HepG2 (cell line): ENCODE measurements around the gene CENATAC. TPM values are rescaled to one million over a fixed set of nuclear protein-coding genes. Genes with fewer than 3 reads are reported as not detected.

Experiments
- ELF1 ChIP-seq: sonication (generic); formaldehyde crosslinking; IDR thresholded peaks from 2 replicates; pipeline ENCODE4 v1.4.0; 2020; ENCODE audit warnings: missing genetic modification reagents
- FOXC1 ChIP-seq: sonication (generic); formaldehyde crosslinking; IDR thresholded peaks from 2 replicates; pipeline ENCODE4 v1.8.0; 2022; ENCODE audit warnings: mild to moderate bottlenecking, missing genetic modification reagents, borderline replicate concordance
- JUNB ChIP-seq: sonication (generic); formaldehyde crosslinking; IDR thresholded peaks from 2 replicates; pipeline ENCODE4 v1.8.0; 2022; ENCODE audit warnings: missing genetic modification reagents, mild to moderate bottlenecking, borderline replicate concordance
- KMT2A ChIP-seq: sonication (generic); formaldehyde crosslinking; IDR thresholded peaks from 2 replicates; pipeline ENCODE4 v1.4.0; 2020; ENCODE audit warnings: missing genetic modification reagents
- MED1 ChIP-seq: sonication (generic); formaldehyde crosslinking; IDR thresholded peaks from 2 replicates; pipeline ENCODE4 v1.4.0; 2020; ENCODE audit warnings: missing genetic modification reagents
- MLLT10 ChIP-seq: sonication (generic); formaldehyde crosslinking; IDR thresholded peaks from 2 replicates; pipeline ENCODE4 v1.4.0; 2020; ENCODE audit warnings: missing genetic modification reagents
- NR1H2 ChIP-seq: sonication (generic); formaldehyde crosslinking; IDR thresholded peaks from 2 replicates; pipeline ENCODE4 v1.8.1; 2022; ENCODE audit warnings: low read depth, missing genetic modification reagents, borderline replicate concordance
- RBM22 ChIP-seq: fragments of 200-400 bp; formaldehyde crosslinking; optimal IDR thresholded peaks from 2 replicates; pipeline ENCODE3; 2017; ENCODE audit warnings: mild to moderate bottlenecking, low read length, moderate library complexity
- RXRA ChIP-seq: sonication (generic); formaldehyde crosslinking; IDR thresholded peaks from 2 replicates; pipeline ENCODE4 v1.5.1; 2020; ENCODE audit warnings: missing genetic modification reagents
- TCF7L2 ChIP-seq: IDR thresholded peaks from 2 replicates; pipeline ENCODE4 v1.6.1; 2011; ENCODE audit warnings: mild to moderate bottlenecking, low read depth, low read length, moderate library complexity
- XRCC5 ChIP-seq: fragments of 200-400 bp; formaldehyde crosslinking; optimal IDR thresholded peaks from 2 replicates; pipeline ENCODE3; 2017; ENCODE audit warnings: mild to moderate bottlenecking, low read length
- ZBTB8A ChIP-seq: sonication (generic); formaldehyde crosslinking; IDR thresholded peaks from 2 replicates; pipeline ENCODE4 v1.4.0; 2020; ENCODE audit warnings: mild to moderate bottlenecking, low read depth, missing genetic modification reagents, borderline replicate concordance
- ZNF317 ChIP-seq: sonication (generic); formaldehyde crosslinking; IDR thresholded peaks from 2 replicates; pipeline ENCODE4 v1.5.0; 2020; ENCODE audit warnings: mild to moderate bottlenecking, missing genetic modification reagents
- ZNF337 ChIP-seq: sonication (generic); formaldehyde crosslinking; IDR thresholded peaks from 2 replicates; pipeline ENCODE4 v1.5.1; 2020; ENCODE audit warnings: missing genetic modification reagents, low read depth, mild to moderate bottlenecking, borderline replicate concordance
- ZNF607 ChIP-seq: sonication (generic); formaldehyde crosslinking; IDR thresholded peaks from 2 replicates; pipeline ENCODE4 v1.5.1; 2020; ENCODE audit warnings: missing genetic modification reagents, mild to moderate bottlenecking, borderline replicate concordance
- ZNF75D ChIP-seq: sonication (generic); formaldehyde crosslinking; IDR thresholded peaks from 2 replicates; pipeline ENCODE4 v1.8.1; 2023; ENCODE audit warnings: missing genetic modification reagents, mild to moderate bottlenecking, borderline replicate concordance
- polyA plus RNA-seq, 8 experiments: library from polyadenylated mRNA; depleted of rRNA in 3 of 8; stranded (reverse) in 7 of 8; unstranded in 1 of 8; fragments of >200 nt; fragmentation: Illumina TruSeq in 4 of 8; extraction: Trizol in 4 of 8; gene quantifications; 2 replicates each; pipeline versions ENCODE4 v1.2.1 to v1.2.3, GENCODE V29; 2011 to 2016; ENCODE audit warnings: low read depth in 4 of 8, missing spikeins in 1 of 8, mixed read lengths in 1 of 8; ENCODE audit not compliant: insufficient read depth in 1 of 8
- total RNA-seq, 5 experiments: library from RNA; depleted of rRNA; stranded (reverse); fragments of >200 nt; fragmentation: Illumina TruSeq; extraction: Trizol; gene quantifications; 2 replicates each; pipeline ENCODE4 v1.2.3, GENCODE V29; 2016; ENCODE audit warnings: low read depth in 1 of 5
- TF ChIP-seq, protein P1 (sequence below): sonication (generic); formaldehyde crosslinking; IDR thresholded peaks from 2 replicates; pipeline ENCODE4 v1.4.0; 2020; ENCODE audit warnings: mild to moderate bottlenecking, missing genetic modification reagents
- TF ChIP-seq, protein P2 (sequence below): sonication (generic); IDR thresholded peaks from 2 replicates; pipeline ENCODE4 v1.6.1; 2016; ENCODE audit warnings: low read depth, borderline replicate concordance
- TF ChIP-seq, protein P3 (sequence below): sonication (generic); formaldehyde crosslinking; IDR thresholded peaks from 2 replicates; pipeline ENCODE4 v1.4.0; 2020; ENCODE audit warnings: missing genetic modification reagents, mild to moderate bottlenecking, borderline replicate concordance
- TF ChIP-seq, protein P4 (sequence below): sonication (generic); formaldehyde crosslinking; IDR thresholded peaks from 2 replicates; pipeline ENCODE4 v1.4.0; 2020; ENCODE audit warnings: missing genetic modification reagents
- TF ChIP-seq, protein P5 (sequence below): sonication (generic); formaldehyde crosslinking; IDR thresholded peaks from 2 replicates; pipeline ENCODE4 v1.4.0; 2020; ENCODE audit warnings: mild to moderate bottlenecking, missing genetic modification reagents

The CENATAC gene
- total and polyA plus RNA-seq, 2 of the 13 experiments (the other 11 are each of a cell fraction or from before 2014, with no cell fraction given) = 21.7 to 25.0 TPM

DNA sequence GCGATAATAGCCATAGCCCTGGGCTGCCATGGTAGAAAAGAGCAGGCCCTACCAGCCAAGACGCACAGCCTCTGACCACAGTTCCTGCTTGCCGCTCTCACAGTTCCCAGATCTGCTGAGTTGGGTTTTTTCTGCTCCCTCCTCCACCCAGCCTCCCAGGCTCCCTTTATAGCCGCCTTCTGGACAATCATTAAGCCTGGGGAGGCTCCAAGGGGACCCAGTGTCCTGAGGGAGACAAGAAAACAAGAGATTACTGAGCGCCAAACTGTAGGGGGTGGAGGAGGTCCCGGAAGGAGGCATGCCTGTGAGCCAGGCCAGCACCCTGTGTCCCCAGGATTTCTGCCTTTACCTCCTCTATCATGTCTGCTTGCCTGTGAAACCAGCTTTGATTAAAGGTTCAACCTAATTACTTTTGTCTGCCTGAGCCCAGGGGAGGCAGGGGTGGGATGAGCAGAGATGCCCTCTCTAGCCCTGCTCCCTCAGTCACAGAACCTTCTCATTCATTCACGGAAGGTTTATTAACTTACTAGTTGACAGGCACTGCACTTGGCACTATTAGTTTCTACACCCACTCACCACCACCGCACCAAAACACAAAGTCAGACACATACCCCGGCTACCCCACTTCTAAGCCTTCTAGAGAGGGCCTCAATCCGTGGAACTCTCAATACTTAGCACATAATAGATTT is 31.5 kb downstream of the CENATAC start (continued):
- TF ChIP-seq RXRA (CRISPR knock-in tag) = no peak
- TF ChIP-seq XRCC5 = no peak
- TF ChIP-seq MED1 (CRISPR knock-in tag) = peak; percentile 49; the same call in 1 of the 2 replicates
- 0 out of 2 replicates have a peak, but pooled peaks have one; percentile 47 for TF ChIP-seq ELF1 (CRISPR knock-in tag)
- TF ChIP-seq, protein P1, sequence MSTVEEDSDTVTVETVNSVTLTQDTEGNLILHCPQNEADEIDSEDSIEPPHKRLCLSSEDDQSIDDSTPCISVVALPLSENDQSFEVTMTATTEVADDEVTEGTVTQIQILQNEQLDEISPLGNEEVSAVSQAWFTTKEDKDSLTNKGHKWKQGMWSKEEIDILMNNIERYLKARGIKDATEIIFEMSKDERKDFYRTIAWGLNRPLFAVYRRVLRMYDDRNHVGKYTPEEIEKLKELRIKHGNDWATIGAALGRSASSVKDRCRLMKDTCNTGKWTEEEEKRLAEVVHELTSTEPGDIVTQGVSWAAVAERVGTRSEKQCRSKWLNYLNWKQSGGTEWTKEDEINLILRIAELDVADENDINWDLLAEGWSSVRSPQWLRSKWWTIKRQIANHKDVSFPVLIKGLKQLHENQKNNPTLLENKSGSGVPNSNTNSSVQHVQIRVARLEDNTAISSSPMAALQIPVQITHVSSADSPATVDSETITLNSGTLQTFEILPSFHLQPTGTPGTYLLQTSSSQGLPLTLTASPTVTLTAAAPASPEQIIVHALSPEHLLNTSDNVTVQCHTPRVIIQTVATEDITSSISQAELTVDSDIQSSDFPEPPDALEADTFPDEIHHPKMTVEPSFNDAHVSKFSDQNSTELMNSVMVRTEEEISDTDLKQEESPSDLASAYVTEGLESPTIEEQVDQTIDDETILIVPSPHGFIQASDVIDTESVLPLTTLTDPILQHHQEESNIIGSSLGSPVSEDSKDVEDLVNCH (CRISPR knock-in tag) = no peak
- TF ChIP-seq NR1H2 (CRISPR knock-in tag) = no peak
- TF ChIP-seq ZNF317 (CRISPR knock-in tag) = no peak
- TF ChIP-seq MLLT10 (CRISPR knock-in tag) = no peak
- TF ChIP-seq ZNF75D = no peak
- TF ChIP-seq, protein P2, sequence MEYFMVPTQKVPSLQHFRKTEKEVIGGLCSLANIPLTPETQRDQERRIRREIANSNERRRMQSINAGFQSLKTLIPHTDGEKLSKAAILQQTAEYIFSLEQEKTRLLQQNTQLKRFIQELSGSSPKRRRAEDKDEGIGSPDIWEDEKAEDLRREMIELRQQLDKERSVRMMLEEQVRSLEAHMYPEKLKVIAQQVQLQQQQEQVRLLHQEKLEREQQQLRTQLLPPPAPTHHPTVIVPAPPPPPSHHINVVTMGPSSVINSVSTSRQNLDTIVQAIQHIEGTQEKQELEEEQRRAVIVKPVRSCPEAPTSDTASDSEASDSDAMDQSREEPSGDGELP = no peak
- TF ChIP-seq ZNF337 = 0 out of 2 replicates have a peak, but pooled peaks have one; percentile 46
- TF ChIP-seq ZBTB8A = no peak
- TF ChIP-seq, protein P3, sequence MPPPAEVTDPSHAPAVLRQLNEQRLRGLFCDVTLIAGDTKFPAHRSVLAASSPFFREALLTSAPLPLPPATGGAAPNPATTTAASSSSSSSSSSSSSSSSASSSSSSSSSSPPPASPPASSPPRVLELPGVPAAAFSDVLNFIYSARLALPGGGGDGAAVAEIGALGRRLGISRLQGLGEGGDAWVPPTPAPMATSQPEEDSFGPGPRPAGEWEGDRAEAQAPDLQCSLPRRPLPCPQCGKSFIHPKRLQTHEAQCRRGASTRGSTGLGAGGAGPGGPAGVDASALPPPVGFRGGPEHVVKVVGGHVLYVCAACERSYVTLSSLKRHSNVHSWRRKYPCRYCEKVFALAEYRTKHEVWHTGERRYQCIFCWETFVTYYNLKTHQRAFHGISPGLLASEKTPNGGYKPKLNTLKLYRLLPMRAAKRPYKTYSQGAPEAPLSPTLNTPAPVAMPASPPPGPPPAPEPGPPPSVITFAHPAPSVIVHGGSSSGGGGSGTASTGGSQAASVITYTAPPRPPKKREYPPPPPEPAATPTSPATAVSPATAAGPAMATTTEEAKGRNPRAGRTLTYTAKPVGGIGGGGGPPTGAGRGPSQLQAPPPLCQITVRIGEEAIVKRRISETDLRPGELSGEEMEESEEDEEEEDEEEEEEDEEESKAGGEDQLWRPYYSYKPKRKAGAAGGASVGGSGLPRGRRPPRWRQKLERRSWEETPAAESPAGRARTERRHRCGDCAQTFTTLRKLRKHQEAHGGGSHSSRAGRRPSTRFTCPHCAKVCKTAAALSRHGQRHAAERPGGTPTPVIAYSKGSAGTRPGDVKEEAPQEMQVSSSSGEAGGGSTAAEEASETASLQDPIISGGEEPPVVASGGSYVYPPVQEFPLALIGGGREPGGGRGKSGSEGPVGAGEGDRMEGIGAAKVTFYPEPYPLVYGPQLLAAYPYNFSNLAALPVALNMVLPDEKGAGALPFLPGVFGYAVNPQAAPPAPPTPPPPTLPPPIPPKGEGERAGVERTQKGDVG = no peak
- TF ChIP-seq KMT2A (CRISPR knock-in tag) = peak; percentile 51; the same call in 1 of the 2 replicates
- no peak for TF ChIP-seq TCF7L2
- TF ChIP-seq FOXC1 (CRISPR knock-in tag) = no peak; the same call in 1 of the 2 replicates
- peak; percentile 39; the same call in 1 of the 2 replicates for TF ChIP-seq ZNF607
- TF ChIP-seq JUNB = no peak
- TF ChIP-seq, protein P4, sequence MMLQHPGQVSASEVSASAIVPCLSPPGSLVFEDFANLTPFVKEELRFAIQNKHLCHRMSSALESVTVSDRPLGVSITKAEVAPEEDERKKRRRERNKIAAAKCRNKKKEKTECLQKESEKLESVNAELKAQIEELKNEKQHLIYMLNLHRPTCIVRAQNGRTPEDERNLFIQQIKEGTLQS (CRISPR knock-in tag) = no peak
- TF ChIP-seq, protein P5, sequence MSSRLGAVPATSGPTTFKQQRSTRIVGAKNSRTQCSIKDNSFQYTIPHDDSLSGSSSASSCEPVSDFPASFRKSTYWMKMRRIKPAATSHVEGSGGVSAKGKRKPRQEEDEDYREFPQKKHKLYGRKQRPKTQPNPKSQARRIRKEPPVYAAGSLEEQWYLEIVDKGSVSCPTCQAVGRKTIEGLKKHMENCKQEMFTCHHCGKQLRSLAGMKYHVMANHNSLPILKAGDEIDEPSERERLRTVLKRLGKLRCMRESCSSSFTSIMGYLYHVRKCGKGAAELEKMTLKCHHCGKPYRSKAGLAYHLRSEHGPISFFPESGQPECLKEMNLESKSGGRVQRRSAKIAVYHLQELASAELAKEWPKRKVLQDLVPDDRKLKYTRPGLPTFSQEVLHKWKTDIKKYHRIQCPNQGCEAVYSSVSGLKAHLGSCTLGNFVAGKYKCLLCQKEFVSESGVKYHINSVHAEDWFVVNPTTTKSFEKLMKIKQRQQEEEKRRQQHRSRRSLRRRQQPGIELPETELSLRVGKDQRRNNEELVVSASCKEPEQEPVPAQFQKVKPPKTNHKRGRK (CRISPR knock-in tag) = no peak
- peak; percentile 48 for TF ChIP-seq RBM22
